Midbrain (tissue), 1 donor: Measurements from ENCODE around the gene USP20.

Experiments
- DNase-seq: peaks from one replicate; lab custom pipeline; 2025; lab: John Stamatoyannopoulos, UW

The USP20 gene

DNA sequence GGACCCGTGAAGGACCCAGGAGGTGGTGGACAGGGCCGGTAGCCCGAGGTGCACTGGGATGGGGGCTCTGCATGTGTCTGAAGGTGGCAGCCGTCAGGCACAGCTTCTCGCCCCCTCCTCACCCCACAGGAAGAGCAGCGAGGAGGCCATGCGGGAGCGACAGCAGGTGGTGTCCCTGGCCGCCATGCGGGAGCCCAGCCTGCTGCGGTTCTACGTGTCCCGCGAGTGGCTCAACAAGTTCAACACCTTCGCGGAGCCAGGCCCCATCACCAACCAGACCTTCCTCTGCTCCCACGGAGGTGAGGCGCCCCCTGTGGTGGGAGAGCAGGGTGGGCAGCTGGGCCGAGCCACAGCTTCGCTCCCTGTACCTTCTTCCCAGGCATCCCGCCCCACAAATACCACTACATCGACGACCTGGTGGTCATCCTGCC, 39.9 kb downstream of the USP20 start:
- DNase-seq: no peak

DNA sequence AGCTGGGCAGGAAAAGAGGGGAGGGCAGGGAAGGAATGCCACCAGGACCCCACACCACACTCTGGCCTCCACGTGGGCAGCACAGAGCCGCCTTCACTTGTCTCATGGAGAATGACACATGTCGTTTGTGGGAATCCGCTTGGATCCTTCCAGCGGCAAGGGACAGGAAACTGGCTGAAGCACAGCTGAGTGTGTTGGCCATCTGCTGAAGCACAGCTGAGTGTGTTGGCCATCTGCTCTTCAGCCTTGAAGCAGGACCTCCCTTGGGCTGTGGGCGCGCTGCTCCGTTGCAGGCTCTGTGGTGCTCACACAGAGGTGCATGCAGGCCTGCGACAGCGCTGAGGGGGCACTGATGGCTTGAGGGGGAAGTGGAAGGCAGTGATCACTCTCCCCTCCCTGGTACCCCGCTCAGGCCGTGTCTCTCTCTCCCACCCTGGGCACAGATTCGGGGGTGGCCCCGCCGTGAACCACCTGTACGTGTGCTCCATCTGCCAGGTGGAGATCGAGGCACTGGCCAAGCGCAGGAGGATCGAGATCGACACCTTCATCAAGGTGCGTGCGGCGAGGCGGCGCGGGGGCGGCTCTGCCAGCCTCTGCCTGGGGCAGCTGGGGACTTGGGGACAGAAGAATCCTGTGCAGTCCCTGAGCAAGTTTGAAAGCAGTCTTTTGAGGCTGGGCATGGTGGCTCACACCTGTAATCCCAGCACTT, 40.6 kb downstream of the USP20 start:
- DNase-seq: no peak

DNA sequence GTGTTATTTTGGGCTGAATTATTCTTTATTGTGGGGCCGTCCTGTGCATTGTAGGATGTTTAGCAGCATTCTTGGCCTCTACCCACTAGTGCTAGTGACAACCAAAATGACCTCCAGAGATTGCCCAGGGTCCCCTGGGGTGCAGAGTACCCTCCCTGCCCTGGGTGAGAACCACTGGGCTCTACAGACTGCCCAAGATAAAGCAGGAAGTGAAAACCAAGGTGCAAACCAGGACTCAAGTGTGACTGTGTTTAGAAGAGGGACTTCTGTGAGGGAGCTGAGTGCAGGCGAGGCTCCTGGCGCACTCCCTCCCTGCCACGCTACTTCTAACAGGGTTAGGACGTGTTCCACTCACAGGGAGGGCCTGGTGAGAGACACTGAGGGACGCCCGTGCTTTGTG, 41.6 kb downstream of the USP20 start:
- DNase-seq: no peak

DNA sequence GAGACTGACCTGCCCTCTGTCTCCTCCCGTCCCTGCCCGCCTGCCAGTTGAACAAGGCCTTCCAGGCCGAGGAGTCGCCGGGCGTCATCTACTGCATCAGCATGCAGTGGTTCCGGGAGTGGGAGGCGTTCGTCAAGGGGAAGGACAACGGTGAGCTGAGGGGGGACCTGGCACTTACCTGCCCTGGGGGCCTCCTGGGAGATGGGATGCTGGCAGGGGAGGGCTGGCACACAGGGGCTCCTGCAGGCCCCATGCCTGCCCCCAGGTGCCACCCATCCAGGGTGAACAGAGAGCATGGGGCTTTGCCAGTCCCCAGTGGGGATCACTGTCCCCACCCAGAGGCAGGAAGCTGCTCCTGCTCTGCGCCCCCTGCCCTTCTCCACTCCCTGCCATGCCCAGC, 43.0 kb downstream of the USP20 start:
- DNase-seq: no peak

DNA sequence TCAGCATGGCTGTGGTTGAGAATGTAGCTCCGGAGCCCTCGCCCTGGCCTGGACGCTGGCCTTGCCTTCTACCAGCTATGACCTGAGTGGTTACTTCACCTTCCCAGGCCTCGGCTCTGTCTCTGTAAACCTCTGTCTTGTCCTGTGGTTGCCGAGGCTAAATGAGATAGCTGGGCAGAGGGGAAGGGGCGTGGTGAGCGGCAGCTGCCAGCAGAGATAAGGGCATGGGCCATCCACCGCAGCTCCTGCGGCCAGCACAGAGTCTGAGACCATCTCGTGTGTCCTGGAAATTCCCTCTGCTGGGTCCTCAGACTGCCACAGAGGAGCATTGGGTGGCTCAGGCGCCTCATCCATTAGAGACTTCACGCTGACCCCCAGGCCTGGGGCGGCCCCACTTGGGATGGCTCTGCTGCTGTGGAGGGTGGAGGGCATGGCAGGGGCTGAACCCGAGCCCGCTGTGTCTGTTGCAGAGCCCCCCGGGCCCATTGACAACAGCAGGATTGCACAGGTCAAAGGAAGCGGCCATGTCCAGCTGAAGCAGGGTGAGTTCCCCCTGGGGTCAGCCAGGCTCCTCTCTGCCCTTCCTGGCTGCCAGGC, 43.9 kb downstream of the USP20 start:
- no peak for DNase-seq

DNA sequence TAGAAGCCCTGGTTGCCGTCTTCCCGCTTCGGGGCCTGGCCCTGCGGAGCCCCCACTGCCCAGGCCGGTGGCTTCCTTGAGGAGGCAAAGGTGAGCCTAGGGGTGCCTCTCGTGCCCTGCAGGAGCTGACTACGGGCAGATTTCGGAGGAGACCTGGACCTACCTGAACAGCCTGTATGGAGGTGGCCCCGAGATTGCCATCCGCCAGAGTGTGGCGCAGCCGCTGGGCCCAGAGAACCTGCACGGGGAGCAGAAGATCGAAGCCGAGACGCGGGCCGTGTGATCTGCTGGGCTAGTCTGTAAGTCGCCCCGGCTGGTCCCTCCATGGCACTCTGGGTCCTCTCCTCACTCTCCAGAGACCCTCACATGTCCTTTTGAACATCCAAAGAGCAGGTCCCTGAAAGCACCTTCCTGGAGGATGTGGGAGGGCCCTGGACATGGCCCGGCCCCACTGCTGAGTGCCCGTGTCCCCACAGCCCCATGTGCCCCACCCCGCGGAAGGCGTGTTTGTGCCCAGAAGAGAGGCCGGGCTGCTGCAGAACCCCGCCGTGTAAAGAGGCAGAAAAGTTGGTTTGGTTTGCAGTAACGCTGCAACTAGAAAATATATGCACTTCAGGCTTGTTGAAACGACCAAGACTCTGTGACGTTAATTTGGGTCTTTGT, 44.9 kb downstream of the USP20 start:
- no peak for DNase-seq

DNA sequence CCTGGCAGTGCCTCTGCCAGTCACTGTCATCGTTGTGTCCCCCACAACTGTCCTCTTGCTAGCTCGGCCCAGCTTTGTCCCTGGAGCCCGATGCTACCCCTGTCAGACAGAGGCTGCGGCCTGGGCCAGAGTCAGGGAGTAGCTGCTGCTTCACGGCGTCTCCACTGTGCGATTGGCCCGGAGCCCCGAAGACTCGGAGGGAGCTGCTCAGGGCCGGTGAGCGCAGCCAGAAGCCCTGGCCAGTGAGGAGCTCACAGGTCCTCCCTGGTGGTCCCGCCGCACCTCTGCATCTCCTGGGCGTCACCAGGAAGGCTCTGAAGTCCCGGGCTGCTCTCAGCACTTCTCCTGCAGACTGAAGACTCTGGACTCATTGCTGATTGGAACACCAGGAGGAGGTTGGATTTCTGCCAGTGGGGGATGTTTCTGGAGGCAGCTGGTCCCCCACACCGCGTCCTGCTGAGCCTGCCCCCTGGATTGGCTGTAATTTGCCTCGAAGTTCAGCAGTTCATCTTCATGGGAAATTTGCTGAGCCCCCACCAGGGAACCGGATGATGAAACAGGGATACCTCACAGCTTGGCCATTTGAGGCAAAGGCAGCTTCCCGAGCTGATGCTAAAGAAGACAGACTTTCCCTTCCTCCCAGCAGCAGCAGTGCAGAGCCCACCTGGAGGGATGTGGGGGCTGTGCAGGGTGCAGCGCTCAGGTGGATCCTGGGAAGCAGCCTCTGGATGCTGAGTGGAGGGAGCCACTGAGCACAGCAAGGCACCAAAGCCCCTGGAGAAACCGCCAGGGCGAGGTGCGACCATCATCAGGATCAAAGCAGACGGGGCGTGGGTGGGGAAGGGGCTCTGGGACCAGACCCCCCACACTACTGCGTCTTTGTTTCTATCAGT, 45.6 kb downstream of the USP20 start:
- no peak for DNase-seq

DNA sequence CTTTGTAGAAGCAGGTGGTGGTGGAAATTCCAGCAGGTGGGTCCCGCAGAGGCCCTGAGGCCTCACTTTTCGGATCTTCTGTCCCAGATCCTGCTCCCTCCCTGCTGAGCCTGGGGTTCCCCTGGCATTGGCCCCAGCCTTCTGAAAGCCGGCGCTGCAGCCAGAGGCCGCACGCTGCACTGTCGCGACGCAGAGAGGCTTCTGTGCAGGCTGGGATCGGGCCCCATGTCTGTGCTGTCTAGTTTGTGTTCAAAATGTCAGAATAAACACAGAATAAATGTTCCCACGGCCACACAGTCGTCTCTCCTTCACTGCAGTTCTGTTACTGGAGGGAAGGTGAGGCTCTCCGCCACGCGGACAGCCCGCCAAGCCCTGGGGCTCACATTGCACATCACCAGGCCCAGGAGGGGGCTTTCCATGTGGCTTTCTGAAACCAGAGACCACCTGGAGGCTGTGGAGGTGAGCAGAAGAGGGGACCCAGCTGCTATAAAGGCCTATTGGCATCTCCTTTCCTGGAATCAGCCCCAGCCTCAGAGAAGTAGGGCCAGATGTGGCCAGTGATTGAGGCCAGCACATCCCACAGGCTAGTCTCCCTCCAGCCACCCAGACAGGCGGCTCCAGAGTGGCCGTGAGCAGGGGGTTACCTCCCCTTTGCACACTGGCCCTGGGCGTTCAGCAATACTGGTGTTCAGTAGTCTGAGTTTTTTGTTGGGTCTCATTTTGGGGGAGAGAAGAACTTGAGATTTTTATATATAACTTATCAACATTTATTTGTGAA, 46.5 kb downstream of the USP20 start:
- DNase-seq: no peak

DNA sequence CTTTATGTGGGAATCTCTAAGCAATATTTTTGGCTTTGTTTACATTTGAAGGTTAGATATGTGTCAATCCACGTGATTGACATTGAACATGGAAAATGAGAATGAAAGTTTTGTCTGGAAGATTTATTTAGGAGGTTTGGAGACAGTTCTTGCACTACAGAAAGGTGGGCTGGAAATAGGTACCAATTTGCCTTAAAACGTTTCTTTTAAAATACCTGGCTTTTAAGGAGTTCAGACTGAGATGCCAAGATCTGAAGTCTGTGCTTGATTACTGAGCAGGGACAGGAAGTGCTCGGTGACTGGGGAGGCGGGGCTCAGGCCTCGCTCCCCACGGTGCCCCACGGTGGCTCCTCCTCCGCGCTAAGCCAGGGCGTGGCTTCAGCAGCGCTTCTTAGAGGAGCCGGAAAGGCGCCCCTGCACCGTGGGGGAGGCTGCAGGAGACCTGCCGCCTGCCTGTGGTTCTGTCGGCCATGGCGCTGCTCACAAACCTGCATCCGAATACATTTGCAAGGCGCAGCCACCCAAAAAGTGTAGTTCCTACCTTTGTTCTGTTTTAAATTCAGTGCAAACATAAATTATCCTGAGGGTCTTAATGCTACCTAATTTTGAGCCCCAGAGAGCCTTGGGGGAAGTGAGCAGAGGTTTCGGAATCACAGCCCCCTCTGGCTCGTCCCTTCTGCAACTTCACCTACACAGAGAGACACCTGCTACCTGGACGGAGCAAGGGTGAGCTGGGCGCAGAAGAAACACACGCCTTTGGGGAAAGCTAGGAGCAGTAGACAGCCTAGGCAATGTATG, 49.2 kb downstream of the USP20 start:
- peak; percentile 74 for DNase-seq

DNA sequence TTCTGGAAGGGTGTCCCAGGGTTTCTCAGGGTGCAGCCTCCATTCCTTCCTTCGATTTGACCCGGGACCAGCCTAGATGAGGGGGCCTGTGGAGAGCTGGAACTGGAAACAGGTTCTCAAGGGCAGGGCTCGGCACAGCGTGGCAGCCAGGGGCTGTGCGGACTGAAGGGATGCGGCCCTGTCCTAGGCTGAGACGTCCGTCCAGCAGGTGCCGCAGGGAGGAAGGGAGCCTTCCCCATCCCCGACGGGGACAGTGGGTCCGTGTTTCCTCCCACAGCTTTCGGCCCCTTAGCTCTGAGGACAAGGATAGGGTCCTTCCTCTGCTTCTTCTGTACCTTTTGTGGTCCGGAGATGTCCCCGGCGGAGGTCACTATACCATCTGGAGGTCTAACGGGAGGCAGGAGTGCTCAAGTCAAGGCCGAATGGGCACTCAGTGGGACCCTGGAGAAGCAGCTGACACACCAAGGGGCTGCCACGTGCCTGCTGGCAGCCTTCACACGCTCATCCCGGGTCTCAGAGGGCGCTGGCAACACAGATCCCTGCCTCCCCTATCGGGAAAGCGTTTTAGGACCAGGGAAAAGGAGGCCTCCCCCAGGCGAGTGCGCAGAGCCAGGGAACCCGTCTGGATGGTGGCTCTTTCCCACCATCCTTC, 49.9 kb downstream of the USP20 start:
- DNase-seq: no peak

DNA sequence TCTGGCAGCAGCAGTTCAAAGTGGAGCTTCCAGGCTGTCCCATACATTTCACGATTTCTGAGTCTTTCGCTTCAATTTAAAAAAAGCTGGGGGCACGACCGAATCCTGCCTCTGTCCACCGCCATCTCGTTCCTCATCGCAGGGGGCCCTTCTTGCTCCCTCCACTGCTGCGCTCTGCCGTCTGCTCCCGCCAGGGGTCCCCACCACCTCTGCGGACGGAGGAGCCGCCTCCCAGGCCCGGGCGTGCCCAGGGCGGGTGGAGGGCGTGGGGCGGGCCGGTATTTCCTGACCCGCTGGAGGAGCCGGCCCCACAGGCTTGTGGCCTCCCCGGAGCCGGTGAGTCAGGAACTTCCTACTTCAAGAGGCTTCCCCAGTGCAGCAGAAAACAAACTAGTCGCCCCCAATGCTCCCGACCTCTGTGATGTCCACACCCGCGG, 50.4 kb downstream of the USP20 start:
- peak; percentile 88 for DNase-seq

DNA sequence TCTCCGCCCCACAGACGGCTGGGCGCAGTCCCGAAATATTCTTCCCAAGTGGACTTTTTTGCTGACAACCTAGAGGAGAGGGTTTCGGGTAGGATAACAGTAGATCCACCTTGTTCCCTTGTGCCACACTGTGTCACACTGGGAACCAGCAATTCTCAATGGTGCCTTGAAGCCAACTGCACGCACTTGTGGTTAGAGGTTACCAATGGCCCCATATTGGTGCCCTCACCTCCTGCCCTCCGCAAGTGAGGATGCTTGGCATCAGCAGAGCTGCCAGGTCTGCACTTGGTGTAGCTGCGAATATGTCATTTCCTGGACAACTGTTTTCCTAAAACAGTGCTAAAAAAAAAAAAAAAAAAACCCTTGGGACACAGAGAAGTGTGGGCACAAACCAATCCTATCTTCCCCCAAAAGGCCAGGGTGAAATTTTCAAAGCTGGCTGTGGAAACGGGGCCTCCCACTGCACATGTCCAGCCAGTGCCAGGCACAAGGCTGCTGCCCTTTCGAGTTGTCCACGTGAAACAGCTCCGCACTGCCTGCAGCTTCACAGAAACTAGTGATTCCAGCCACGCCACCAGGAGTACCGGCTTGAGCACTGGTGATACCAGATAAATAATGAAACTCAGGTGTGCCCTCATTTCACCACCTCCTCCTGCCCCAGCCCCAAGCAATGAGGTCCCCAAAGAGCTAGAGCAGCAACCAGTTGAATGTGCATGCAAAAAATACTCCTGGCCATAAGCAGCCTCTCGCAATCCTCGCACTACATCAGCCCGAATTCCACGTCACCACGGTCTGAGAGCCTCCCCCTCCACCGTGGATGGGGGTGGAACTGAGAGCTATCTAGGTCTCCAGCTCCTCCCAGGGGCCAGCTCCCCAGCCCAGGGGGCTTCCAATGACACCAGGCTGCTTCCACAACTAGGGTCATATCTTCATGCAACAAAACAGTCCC, 51.2 kb downstream of the USP20 start:
- peak; percentile 52 for DNase-seq

DNA sequence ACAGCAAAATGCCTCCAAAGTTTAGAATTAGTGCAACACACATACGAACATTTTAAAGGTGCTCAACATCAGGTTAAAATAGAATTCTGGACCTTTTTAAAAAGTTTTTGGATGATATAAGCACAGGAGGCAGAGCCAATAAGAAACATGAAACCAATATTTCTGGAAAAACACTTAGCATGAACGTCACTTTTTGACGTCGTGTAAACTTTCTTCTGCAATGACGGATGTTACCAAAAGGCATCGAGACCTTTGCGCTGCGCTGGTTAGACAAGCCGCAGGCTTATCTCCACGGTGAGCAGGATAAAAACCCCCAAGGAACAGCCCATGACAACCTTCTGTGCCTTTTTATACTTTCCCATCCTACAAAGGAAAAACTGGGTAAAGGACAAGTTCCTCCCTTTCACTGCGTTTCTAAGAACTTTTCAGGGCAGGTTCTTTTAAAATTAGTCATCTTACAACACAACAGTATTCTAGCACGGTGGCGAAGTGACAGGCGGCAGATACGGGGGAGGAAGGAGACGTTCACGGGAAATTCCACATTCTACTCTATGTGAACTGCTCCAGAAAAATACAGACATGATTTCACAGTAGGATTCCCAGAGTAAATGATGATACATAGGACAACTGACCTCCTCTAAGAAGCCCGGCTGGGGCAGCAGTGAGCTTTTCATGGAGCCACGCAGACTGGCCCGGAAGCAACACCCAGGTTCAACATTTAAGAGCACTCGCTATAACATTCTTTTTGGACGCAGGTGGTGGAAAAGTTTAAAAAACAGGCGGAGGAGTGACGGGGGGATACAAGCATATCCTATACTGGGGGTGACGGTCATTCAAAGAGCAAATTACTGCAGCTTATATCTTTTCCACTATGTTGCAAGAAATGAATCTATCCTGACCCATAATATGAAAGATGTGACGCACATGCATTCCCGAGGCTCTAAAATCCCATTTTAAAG, 52.4 kb downstream of the USP20 start:
- DNase-seq: no peak

DNA sequence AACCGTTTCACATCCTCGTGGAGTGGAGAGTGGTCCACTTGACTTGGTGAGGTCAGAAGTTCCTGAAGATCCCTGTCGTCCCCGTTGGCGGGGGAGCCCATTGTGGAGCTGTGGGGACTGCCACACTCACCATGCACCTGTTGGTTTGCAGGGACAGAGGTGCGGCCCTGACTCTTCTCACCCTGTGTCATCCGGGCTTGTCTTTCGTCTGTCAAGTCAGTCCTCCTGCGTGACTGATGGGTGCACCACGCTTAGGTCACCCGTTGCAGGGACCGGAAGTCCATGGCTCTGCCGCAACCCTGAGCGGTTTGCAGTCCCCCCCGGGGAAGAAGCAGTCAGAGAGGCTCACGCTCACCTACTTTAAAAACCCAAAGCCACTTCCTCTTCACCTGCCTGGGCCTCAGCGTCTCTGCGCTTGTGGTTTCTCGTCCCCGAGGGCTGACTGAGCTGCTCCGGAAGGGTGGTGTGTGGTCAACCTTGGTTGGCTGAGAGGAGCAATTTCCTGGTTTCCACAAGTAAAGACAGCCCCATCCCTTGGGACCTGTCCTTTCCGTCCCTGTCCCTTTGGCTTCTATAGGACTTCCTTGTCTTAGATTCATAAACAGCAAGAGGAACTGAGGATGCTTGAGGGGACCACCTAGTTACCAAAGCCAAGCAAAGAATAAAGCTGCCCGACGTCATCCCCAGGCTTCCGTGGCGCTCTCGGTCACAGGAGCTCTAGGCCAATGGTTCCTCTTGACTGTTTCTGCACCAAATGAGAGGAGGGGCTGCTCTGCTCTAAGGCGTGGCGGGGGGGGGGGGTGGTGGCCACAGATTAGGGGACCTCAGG, 53.2 kb downstream of the USP20 start:
- no peak for DNase-seq

DNA sequence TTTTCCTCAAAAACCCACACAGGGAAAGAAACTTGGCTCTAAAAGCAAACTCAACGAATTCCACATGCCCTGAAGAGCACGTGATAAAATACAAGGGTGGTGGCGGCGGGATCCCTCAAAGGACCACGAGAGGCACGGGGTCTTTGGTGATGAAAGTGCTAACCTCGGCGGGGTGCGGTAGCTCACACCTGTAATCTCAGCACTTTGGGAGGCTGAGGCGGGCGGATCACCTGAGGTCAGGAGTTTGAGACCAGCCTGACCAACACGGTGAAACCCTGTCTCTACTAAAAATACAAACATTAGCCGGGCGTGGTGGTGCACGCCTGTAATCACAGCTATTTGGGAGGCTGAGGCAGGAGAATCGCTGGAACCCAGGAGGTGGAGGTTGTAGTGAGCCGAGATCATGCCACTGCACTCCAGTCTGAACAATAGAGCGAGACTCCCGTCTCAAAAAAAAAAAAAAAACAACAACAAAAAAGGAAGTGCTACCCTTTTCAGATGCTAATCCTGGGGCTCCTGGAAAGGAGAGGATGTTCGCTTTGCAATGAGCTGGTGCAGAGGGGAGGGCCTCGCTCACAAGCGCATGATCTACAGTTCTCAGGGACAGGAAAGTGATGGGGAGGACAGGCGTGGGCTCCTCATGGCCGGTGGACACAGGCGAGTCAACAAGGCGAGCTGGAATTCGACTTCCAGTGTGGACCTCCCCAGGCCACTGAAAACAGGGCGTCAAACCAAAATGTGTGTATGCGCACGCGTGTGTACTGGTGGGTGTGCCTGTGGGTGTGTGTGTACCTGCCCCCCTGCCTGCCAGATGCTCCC, 54.1 kb downstream of the USP20 start:
- DNase-seq: no peak
